HG03442 (cell line): Measurements from ENCODE around the gene MAPK1.
"Not testable (repeated sequence)": the region's sequence is repeated elsewhere in the genome, so short reads cannot be mapped to it uniquely, and the experiment has no call there.

Source experiments
- ATAC-seq: cut with Tn5 transposase; IDR thresholded peaks from one replicate; pipeline ENCODE4 v1.9.1; 2021; ENCODE audit warnings: mild to moderate bottlenecking, moderate library complexity; ENCODE audit not compliant: unreplicated experiment

Gene MAPK1

GRCh38 chr22:21849489-21849888 is 18.0 kb downstream of the MAPK1 start:
- ATAC-seq: no peak

DNA sequence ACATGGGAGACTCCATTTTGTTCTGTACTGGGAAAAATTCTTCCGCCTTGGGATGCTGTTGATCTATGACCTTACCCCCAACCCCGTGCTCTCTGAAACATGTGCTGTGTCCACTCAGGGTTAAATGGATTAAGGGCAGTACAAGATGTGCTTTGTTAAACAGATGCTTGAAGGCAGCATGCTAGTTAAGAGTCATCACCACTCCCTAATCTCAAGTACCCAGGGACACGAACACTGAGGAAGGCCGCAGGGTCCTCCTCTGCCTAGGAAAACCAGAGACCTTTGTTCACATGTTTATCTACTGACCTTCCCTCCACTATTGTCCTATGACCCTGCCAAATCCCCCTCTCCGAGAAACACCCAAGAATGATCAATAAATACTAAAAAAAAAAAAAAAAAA is 19.4 kb downstream of the MAPK1 start:
- not testable (repeated sequence) for ATAC-seq

DNA sequence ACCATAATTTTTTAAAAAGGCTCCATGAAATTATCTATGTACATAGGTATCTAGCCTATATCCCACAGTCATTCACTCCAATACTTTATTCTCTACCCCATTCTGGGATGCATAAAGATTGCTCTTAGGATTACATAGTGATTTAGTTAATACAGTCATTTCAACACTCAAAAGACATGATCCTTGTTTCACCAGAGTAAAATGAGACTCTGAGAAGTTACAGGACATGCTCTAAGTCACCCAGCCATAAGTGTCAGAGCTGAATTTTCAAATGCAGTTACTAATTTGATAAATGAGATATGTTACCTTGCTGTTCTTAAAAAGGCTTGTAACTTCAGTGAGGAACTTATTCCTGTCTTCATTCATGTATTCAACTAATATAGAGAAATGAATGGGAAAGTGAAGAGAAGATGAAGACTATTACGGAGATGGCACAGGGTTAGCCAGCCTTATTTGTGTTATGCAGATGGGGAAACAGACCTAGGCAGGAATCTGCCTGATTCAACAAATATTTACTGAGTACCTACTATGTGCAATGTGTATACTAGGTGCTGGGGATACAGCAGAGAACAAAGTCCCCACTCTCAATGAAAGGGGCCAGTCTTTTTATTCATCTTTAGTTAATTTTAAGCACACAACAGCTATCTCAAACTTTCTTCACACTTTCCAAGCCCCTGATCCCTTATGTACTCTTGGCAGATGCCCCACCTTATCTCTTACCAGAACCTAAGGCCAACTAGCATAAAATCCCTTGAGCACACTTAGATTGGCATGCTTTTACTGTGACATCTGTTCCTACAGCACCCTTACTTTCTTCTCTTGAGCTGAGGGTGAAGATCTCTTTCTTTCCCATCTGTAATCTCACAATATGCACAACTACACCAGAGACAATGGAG is 21.6 kb downstream of the MAPK1 start:
- no peak for ATAC-seq

DNA sequence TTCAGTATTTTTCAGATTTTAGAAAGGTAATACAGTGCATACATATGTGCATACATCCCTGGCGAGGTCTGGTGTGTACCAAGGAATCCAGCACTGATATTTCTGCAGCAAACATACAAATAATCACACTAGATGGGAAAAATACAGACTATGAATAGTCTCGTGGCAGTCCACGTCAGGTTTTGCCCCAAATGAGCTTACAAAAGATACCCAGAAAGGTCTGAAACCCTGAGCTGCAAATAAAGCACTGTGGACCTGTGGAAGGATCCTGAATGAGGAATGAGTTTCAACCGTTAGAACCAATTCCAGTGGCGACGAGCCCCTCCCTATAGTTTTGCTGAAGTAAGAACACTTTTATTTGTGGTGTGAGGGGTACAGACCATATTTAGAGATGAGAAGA is 24.5 kb downstream of the MAPK1 start:
- no peak for ATAC-seq

DNA sequence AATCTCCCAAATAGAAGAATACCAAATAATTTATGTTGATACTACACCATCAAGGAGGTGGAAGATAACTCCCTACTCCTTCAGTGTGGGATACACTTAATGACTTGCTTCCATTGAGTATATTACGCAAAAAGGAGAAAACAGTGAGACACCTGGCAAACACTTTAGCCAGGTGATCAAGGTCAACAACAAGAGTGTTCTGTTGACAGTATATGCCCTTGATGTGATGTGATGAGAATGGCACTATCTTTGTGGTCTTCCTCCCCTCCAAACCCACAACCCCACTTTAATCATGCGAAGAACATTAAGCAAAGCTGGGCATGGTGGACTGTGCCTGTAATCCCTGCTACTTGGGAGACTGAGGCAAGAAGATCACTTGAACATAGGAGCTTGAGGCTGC is 26.0 kb downstream of the MAPK1 start:
- ATAC-seq: no peak

- ATAC-seq: no peak
Observed at GRCh38 chr22:21840236-21840823, 27.1 kb downstream of the MAPK1 start.

GRCh38 chr22:21839765-21840140 is 27.7 kb downstream of the MAPK1 start:
- ATAC-seq: no peak

DNA sequence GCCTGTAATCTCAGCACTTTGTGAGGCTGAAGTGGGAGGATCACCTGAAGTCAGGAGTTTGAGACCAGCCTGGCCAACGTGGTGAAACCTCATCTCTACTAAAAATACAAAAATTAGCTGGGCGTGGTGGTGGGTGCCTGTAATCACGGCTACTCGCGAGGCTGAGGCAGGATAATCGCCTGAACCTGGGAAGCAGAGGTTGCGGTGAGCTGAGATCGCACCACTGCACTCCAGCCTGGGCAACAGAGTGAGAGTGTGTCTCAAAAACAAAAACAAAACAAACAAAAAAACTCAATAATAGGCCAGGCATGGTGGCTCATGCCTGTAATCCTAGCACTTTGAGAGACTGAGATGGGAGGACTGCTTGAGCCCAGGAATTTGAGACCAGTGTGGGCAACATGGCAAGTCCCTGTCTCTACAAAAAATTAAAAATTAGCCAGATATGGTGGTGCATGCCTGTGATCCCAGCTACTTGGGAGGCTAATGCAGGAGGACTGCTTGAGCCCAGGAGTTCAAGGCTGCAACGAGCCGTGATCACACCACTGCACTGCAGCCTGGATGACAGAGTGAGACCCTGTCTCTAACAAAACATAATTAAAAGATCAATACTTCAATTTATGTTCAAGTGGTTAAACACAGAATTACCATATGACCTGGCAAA is 28.2 kb downstream of the MAPK1 start:
- ATAC-seq: not testable (repeated sequence)

DNA sequence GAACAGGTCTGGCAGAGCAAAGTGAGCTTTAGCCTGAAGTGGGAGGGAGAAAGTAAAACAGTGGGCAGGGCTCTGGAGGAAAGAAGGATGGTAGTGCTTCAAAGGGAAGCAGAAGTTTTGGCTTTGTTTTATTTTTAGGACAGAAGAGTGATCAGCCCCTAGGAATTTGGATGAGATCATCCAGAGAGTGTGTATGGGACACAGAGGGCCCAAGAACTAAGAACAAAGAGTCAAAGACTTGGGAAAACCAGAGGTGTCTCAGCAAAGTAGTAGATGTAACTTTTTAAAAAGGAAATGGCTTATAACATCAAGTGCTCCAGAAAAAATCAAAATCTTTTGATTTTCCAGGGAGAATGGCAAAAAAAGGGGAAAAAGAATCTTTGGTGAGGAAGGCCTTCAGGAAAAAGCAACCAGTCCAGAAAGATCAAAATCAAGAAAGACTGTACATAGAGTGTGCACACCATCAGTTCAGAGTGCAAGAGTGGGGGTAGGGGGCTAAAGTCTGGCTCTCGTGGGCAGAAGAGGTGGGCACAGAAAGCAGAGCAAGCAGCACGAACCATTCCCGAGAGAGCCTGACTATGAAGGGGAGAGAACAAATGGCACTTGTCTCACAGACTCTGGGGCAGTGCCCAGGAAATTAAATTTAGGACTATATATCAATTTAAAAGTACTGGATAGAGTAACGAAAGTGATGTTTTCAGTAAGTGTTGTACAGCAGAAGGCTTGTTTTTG is 30.0 kb downstream of the MAPK1 start:
- no peak for ATAC-seq

DNA sequence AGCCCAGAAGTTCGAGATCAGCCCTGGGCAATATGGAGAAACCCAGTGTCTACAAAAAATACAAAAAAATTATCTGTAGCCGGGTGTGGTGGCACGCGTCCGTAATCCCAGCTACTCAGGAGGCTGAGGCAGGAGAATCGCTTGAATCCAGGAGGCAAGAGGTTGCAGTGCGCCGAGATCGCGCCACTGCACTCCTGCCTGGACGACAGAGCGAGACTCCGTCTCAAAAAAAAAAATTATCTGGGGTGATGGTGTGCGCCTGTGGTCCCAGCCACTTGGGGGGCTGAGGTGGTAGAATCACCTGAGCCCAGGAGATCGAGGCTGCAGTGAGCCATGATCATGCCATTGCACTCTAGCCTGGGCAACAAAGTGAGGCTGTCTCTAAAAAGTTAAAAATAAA is 31.0 kb downstream of the MAPK1 start:
- ATAC-seq: not testable (repeated sequence)

GRCh38 chr22:21835378-21835777 is 32.1 kb downstream of the MAPK1 start:
- no peak for ATAC-seq

DNA sequence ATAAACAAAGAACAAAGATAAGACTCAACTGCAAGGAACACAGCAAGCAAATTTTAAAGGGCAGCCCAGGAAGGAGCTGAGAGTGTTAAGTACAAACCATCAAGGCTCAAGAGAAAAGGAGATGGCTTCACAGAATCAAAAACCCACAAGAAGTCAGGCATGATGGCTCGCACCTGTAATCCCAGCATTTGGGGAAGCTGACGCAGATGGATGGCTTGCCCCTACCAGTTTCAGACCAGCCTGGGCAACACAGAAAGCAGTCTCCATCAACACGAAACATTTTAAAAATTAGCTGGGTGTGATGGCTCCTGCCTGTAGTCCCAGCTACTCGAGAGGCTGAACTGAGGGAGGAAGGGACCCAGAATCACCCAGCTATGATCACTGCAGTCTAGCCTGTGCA is 32.6 kb downstream of the MAPK1 start:
- ATAC-seq: no peak

DNA sequence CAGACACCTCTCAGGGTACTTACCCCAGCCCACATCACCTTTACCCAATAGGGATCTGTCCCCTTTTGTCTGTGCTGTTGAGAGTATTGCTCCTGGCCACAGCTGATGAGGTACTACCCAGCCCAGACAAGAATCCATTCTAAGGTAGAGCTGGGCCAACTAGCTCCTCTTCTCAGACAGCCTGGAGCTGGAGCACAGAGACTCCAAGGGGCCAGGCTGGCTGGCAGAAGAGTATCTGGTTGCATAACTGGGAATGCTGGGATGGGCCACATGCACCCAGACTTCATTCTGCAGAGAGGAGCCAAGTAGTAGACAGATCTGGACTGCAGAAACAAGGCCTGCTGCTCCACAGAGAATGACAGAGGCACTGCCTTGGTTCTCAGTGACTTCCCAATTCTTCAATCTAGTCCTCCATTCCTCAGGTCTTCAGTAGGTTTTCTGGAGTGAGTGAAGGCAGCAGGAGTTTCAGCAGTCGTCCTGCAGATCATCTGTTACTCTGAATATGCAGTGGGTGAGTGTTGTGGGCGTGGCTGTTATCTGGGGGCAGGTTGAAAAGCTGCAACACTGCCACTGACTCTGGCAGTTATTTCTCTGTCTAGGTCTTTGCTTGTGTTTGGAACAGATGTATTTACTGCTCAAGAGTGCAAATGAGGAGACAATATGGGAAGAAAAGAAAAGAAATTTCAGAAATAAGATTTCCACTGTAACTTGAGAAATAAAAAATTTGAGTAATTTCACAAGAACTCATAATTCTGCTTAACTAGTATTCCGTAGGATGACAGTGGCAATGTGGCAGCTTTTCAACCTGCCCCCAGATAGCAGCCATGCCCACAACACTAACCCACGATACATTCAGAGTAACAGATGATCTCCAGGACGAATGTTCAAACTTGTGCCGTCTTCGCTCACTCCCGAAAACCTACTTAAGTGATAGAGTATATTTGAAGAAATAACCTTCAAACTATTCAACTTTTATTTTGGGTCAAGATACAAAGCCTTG is 34.9 kb downstream of the MAPK1 start:
- ATAC-seq: no peak

DNA sequence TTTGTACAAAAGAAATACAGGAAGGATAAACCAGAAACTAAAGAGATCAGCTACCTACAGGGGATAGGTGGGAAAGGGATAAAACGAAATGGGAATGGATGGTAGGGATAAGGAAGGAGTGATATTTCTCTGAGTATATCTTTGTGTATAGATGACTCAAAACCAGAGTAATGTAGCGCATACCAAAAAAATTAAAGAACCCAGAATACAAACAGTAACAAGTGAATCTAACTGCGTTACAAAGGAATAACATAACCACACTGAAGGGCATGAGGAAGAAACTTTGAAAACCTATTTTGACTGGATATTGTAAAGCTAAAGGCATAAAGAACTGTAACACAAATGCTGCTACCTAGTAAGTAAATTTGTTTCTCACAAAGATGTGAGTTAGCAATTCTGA is 37.9 kb downstream of the MAPK1 start:
- ATAC-seq: no peak

DNA sequence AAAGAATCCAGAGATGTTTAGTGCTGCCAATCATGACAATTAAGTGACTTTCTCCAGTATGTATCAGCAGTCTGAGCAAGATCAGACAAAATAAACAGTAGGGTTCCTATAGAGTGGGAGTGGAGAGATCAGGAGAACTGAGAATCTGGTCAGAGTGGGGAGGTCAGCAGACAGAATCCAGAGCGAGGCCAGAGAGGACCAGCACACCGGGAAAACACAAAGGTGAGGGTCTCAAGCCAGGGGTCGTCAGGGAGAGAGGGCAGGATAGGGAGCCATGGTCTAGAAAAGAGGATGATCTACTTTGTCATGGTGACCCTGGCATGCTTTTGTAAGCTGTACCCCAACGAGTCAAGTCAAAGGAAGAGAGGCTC is 39.2 kb downstream of the MAPK1 start:
- ATAC-seq: no peak

DNA sequence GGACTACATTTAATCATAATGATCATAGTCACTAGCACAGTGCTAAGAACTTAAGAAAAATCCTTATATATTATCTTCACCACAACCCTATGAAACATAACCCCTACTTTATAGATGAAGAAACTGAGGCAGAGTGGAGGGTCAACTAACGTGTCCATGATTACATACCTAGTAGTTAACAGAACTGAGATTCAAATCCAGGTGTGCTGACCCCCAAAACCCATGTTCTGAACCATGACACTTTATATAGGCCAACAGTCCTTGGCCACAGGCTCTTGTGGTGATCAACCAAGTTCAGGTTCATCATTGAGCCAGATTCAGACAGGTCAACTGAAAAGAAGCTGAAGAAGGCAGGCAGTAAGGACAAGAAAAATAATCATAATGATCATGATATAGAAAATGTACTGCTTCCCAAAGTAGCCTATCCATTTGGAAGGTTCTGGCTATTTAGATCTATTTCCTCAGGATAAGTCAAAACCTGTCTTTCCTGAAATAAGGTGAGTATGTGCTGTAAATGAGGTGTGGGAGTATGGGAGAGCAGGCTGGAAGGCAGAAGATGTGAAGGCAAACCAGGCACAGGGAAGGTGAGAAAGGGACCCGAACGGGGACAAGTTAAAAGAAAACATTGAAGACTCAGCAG is 39.7 kb downstream of the MAPK1 start:
- ATAC-seq: no peak

DNA sequence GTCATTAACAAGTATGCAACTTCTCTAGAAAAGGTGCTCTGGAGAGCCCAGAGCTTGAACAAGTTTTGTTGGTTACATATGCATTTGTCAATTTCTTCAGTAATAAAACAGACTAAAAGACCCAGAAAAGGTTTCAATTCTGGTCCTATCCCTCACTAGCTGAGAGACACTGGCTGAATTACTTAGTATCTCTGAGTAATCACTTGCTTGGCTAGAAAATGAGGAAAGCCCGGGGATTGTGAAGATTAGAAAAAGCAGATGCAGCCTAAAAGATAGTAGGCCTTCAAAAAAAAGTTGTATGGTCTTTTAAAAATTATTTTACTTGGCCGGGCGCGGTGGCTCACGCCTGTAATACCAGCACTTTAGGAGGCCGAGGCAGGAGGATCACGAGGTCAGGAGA is 41.2 kb downstream of the MAPK1 start:
- no peak for ATAC-seq

- not testable (repeated sequence) for ATAC-seq
Observed at GRCh38 chr22:21824962-21825361, 42.5 kb downstream of the MAPK1 start.

DNA sequence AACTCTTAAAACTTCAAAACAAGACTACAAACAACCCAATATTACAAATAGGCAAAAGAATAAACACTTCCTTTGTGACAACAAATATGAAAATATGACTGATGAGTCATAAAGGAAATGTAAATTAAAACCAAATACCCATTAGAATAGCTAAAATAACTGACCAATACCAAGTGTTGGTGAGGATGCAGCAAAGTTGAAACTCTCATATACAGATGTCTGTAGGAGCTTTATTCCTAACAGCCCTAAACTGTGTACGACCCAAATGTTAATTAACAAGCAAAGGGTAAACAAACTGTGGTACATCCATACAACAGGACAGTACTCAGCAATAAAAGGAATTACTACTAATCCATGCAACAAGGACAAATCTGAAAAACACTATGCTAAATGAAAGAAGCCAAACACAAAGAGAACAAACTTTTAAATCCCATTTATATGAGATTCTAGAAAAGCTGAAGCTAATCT is 43.0 kb downstream of the MAPK1 start:
- no peak for ATAC-seq
